AG09309 (cell line): ENCODE data around the gene FAM162A.

Experiments
- DNase-seq: peaks from one replicate; pipeline ENCODE4 v3.0.0-alpha.2; 2010; ENCODE audit warnings: low read depth
- H3K4me3 ChIP-seq: 2 replicates; pipeline ENCODE4 v1.5.1; 2011; ENCODE audit warnings: mild to moderate bottlenecking, low read depth, low read length, moderate library complexity; ENCODE audit not compliant: control insufficient read depth
- CTCF ChIP-seq: IDR thresholded peaks from 2 replicates; pipeline ENCODE4 v1.5.1; 2011; ENCODE audit warnings: mild to moderate bottlenecking, low read depth, low read length, inconsistent platforms; ENCODE audit not compliant: insufficient read depth, control insufficient read depth; ENCODE audit errors: missing control alignments

The FAM162A gene

GRCh38 chr3:122456074-122456473 lies 72.1 kb downstream of the FAM162A start:
- no peak overlapping the region for H3K4me3 ChIP-seq
- no peak for TF ChIP-seq CTCF
- DNase-seq, result no peak

GRCh38 chr3:122457706-122458105 lies 73.7 kb downstream of the FAM162A start:
- no peak overlapping the region for H3K4me3 ChIP-seq
- no peak for TF ChIP-seq CTCF
- DNase-seq, result no peak

- DNase-seq, result peak; percentile 38
- TF ChIP-seq CTCF, result peak; percentile 52
- no peak overlapping the region for H3K4me3 ChIP-seq
Measured at GRCh38 chr3:122458992-122459391, 75.0 kb downstream of the FAM162A start.

GRCh38 chr3:122461806-122462205 lies 77.8 kb downstream of the FAM162A start:
- TF ChIP-seq CTCF, result no peak
- H3K4me3 ChIP-seq, result no peak overlapping the region
- DNase-seq, result no peak
